GM12891 (cell line): ENCODE results near the gene CCIN.
"Not testable (repeated sequence)": the region's sequence is repeated elsewhere in the genome, so short reads cannot be mapped to it uniquely, and the experiment has no call there.

Experiments used
- DNase-seq: peaks from one replicate; pipeline ENCODE4 v3.0.0; 2011; ENCODE audit warnings: low spot score; ENCODE audit not compliant: insufficient read length
- FAIRE-seq: peaks from 2 replicates; lab custom pipeline; 2011; peaks lifted over from hg19 to GRCh38; lab: Jason Lieb, UNC
- PAX5 ChIP-seq: IDR thresholded peaks from 2 replicates; pipeline ENCODE4 v1.6.1; 2011; ENCODE audit warnings: low read length, moderate library complexity, mild to moderate bottlenecking; ENCODE audit not compliant: insufficient read depth, severe bottlenecking
- POLR2A ChIP-seq: IDR thresholded peaks from 2 replicates; pipeline ENCODE4 v1.6.1; 2011; ENCODE audit warnings: low read depth, low read length, control low read depth
- POLR2AphosphoS5 ChIP-seq: IDR thresholded peaks from 2 replicates; pipeline ENCODE4 v1.6.1; 2011; ENCODE audit warnings: low read depth, low read length, control low read depth
- POU2F2 ChIP-seq: IDR thresholded peaks from 2 replicates; pipeline ENCODE4 v1.6.1; 2011; ENCODE audit warnings: low read depth, mild to moderate bottlenecking, control low read depth, low read length, moderate library complexity
- SPI1 ChIP-seq: IDR thresholded peaks from 2 replicates; pipeline ENCODE4 v1.6.1; 2011; ENCODE audit warnings: low read depth, low read length, control low read depth
- TAF1 ChIP-seq: IDR thresholded peaks from 2 replicates; pipeline ENCODE4 v1.6.1; 2011; ENCODE audit warnings: low read depth, low read length, control low read depth

CCIN gene

DNA sequence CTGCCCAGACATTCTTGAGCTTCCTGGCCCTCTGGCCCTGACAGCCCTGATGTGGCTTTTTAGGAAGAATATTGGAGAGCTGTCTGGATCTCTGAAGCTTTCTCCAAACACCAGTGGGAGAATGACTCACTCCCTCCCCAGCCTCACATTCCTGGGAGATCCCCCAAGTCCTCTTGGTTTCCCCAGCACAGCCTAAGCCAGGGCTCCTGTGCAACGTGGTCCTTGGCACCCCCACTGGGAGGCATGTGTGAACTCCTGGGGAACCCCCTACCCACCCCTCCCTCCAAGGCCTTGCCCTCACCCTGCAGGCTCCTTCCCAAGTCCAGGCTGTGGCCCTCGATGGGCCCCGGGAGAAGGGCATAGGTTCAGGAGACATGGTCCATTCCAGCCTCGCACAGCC is 20.0 kb upstream of the CCIN start:
- TF ChIP-seq POLR2AphosphoS5, result no peak
- no peak for TF ChIP-seq SPI1
- TF ChIP-seq POLR2A, result no peak
- TF ChIP-seq TAF1, result no peak
- TF ChIP-seq PAX5, result no peak
- TF ChIP-seq POU2F2, result no peak
- no peak for DNase-seq
- FAIRE-seq, result no peak

- FAIRE-seq (peak; percentile 26), DNase-seq (no peak)
- no peak for TF ChIP-seq POU2F2
- no peak for TF ChIP-seq POLR2A
- TF ChIP-seq TAF1, result no peak
- no peak for TF ChIP-seq POLR2AphosphoS5
- no peak for TF ChIP-seq PAX5
- TF ChIP-seq SPI1, result no peak
These were observed 18.4 kb upstream of the CCIN start for GRCh38 chr9:36150574-36151315.

DNA sequence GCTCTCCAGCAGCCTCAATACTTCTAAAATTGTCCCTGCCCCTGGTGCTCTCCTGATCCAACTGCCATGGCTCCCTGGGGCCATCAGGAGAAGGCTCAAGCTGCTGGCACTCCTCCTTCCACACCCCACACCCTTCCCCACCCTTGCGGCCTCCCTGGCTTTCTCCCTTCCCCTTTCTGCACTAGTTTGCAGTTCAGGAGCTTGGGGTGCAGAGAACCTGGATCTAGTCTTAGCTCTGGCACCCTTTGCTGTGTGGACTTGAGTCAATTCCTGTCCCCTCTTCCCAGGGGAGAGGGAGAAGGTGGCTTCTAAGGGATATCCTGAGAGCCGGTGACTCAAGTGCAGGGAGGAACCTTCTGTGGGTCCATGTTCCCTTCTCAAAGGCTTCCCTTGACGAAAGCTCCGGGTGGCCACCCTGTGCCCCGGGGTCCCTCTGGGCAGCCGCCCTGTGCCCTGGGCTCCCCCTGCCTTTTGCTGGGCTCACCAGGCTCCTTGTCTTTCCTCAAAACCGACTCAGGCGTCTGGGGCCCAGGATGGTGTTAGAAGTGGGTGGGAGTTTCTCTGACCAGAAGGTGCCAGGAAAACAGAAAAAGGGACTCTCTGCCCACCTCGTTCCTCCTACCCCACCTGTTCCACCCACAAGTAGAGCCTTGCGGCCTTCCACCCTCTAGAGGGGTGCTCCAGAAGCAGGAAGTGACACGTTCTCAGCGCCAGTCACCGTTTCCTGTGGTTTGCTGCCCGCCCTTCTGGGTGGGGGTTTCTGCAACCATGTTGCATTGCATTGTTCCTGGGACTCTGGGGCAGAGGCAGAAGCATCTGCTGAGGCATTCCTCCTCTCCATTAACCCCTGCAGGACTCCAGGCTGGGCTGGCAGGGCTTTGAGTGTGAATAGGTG is 17.6 kb upstream of the CCIN start:
- peak; percentile 96 for FAIRE-seq
- DNase-seq, result peak; percentile 72
- peak; percentile 49 for TF ChIP-seq PAX5
- no peak for TF ChIP-seq TAF1
- peak; percentile 64 for TF ChIP-seq POLR2A
- peak; percentile 79; the same call in 1 of the 2 replicates for TF ChIP-seq POU2F2
- TF ChIP-seq POLR2AphosphoS5, result no peak
- peak; percentile 82 for TF ChIP-seq SPI1

GRCh38 chr9:36152741-36153438 is 16.3 kb upstream of the CCIN start:
- DNase-seq, result no peak
- no peak for FAIRE-seq

DNA sequence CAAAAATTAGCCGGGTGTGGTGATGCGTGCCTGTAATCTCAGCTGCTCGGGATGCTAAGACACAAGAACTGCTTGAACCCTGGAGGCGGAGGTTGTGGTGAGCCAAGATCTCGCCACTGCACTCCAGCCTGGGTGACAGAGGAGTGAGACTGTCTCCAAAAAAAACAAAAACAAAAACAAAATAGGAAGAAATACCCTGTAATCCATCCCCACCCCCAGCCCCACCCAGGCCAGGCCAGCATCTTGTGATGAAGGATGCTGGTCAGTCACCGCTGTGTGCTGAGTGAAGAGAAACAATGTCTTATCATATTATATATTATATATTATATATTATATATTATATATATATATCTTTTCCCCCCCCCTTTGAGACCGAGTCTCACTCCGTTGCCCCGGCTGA is 15.4 kb upstream of the CCIN start:
- FAIRE-seq (no peak), DNase-seq (no peak)
- TF ChIP-seq POU2F2 (no peak), PAX5 (no peak), SPI1 (no peak), TAF1 (no peak), POLR2AphosphoS5 (no peak), POLR2A (no peak)

More at GRCh38 chr9:36152741-36153438, 16.3 kb upstream of the CCIN start:
- TF ChIP-seq SPI1, result no peak
- TF ChIP-seq PAX5, result no peak
- no peak for TF ChIP-seq POLR2A

DNA sequence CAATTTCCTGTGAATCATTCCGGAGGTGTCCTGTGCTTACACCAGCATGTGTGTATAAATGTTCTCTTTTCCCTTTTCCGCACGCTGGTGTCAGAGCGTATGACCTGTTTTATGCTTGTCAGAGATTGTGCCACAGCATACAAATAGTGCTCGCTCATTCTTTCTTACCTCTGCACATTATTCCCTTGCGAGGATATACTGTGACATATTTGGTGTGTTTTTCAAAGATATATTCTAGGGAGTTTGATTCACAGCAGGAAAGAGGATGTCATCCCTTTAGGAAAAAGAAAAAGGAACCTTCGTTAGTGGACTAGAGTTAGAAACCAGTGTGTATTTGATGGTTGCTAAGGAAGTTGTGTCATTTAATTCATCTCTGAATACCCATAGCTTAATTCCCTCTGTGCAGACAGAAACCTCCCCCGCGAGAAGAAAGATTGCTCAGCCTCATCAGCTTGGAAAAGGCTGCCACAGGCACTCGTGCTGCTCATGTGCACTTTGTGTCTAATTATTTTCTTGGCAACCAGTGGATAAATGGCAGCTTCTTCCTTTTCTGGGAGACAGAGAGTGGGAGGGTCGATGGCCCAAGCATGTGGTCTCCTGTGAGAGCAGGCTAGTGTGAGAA is 14.7 kb upstream of the CCIN start:
- FAIRE-seq, result peak; percentile 43
- DNase-seq, result no peak
- TF ChIP-seq POLR2A (no peak), PAX5 (no peak), POLR2AphosphoS5 (no peak), TAF1 (no peak), POU2F2 (no peak), SPI1 (no peak)

- no peak for TF ChIP-seq PAX5
- no peak for TF ChIP-seq POLR2A
- TF ChIP-seq POU2F2, result no peak
- FAIRE-seq, result no peak
- no peak for DNase-seq
These were observed 13.1 kb upstream of the CCIN start for GRCh38 chr9:36156116-36156515.

- FAIRE-seq (no peak), DNase-seq (no peak)
- TF ChIP-seq POLR2AphosphoS5 (no peak), POLR2A (no peak), POU2F2 (no peak), SPI1 (no peak), TAF1 (no peak), PAX5 (no peak)
These were observed 11.1 kb upstream of the CCIN start for GRCh38 chr9:36158122-36158521.

- FAIRE-seq (no peak), DNase-seq (no peak)
These were observed 10.3 kb upstream of the CCIN start for GRCh38 chr9:36158917-36159316.

GRCh38 chr9:36159509-36159908 is 9.7 kb upstream of the CCIN start:
- not testable (repeated sequence) for FAIRE-seq, DNase-seq

More at GRCh38 chr9:36158917-36159316, 10.3 kb upstream of the CCIN start:
- no peak for TF ChIP-seq SPI1
- no peak for TF ChIP-seq POLR2AphosphoS5
- TF ChIP-seq TAF1, result no peak
- TF ChIP-seq POLR2A, result no peak
- no peak for TF ChIP-seq POU2F2
- no peak for TF ChIP-seq PAX5

GRCh38 chr9:36160126-36160525 is 9.1 kb upstream of the CCIN start:
- not testable (repeated sequence) for FAIRE-seq, DNase-seq
